ENCODE measurements around the gene CACNA2D2.
"Not testable (repeated sequence)": the region's sequence is repeated elsewhere in the genome, so short reads cannot be mapped to it uniquely, and the experiment has no call there.

CACNA2D2 gene

DNA sequence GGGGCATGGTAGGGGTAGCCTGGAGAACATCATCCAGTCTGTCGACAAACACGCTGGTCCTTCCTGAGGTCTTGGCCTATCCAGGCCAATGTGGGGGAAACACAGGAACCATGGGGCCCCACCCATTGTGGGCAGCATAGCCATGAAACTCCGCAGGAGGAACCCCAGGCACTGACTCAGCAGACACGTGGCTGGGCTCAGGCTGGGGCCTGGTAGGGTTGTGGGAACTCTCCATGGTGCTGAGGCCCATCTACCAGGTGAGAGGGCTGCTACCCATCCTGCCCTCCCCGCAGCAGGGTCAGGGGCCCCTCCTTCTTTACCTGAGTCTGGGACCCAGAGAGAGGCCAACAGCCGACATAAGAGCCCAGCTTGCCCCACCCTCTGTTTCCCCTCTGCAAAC is 22.6 kb upstream of the CACNA2D2 start:
- peak; percentile 16 for DNase-seq

- no peak for DNase-seq
Observed at GRCh38 chr3:50525191-50525910, 21.9 kb upstream of the CACNA2D2 start.

GRCh38 chr3:50524746-50525145 is 21.3 kb upstream of the CACNA2D2 start:
- no peak for DNase-seq

- DNase-seq = no peak
Observed at GRCh38 chr3:50523279-50523811, 19.9 kb upstream of the CACNA2D2 start.

GRCh38 chr3:50521572-50521971 is 18.1 kb upstream of the CACNA2D2 start:
- DNase-seq = no peak

GRCh38 chr3:50520849-50521248 is 17.4 kb upstream of the CACNA2D2 start:
- DNase-seq = no peak

- DNase-seq = peak; percentile 68
Observed at GRCh38 chr3:50519471-50520089, 16.1 kb upstream of the CACNA2D2 start.

DNA sequence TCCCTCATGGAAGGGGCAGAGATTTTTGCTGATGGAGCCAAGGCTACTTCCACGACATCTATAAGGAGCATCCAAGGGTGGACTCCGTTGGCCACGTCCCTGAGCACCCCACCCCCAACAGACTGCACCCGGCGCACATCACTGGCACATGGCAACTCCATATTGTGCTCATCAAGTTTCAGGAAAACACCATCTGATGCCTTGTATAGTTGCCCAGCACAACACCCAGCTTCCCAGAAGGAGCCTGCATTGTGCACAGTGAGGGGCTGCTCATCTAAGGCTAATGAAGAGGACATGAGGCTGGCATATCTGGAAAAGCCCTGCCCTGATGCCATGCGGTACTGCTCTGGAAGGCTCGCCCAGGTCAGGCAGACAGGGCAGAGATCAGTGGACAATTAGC is 15.0 kb upstream of the CACNA2D2 start:
- no peak for DNase-seq

GRCh38 chr3:50517721-50518206 is 14.3 kb upstream of the CACNA2D2 start:
- DNase-seq = no peak

DNA sequence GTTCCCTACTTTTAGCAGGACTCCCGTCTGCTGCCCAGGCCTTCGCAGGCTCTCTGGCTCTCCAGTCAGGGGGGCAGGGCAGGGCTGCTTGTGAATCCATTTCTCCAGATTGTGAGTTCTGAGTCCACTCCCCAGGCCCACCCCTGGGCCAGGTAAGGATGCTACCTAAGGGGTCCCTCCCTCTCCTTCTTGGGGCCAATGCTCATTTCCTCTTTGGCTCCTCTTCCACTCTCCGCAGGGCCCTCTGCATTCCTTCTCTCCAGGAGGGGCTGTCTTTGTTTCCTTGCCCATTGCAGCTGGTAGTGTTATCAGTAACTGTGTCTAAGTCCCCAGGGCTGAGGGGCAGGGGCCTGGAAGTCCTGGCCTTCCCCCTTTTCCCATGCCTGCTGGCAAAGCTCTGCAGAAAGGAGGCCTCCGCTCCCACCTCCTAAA is 13.0 kb upstream of the CACNA2D2 start:
- DNase-seq = no peak

DNA sequence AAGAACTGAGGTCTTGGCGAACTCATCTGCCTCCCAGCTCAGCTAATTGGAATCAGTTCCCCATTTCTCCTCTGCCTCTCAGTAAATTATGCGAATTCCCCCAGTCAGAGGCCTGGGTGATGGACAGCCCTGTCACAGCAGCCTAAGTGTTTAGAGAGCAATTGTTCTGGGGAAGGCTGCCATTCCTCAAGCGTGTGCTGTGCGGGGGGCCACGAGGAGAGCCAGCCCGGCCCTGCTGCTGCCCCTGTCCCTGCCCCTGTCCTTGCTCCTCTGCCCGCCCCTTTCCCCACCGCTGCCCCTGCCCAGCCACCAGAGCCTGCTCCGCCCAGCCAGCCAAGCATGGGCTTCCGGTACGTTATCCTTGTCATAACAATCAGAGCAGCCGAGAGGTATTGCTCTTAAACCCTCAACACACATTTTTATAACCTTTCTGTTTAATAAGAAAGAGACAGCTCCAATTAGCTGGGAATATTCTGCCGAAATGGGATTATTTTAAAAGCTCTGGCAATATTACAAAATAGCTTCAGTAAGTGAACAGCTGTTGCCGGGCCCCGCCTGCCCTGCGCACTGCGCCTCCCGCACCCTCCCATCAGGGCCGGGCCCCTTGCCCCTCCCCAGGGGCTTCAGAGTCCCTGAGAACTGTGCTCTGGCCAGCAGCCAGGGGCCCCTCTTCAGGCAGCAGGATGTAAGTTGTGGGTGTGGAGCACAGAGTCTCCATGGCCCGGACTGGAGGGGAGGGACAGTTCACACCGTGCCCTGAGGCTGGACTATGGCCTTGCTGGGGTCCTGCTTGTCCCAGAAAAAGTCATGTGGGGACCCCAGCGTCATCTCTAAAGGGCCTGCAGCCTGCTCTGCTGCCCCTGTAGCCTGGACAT is 12.4 kb upstream of the CACNA2D2 start:
- DNase-seq = no peak

DNA sequence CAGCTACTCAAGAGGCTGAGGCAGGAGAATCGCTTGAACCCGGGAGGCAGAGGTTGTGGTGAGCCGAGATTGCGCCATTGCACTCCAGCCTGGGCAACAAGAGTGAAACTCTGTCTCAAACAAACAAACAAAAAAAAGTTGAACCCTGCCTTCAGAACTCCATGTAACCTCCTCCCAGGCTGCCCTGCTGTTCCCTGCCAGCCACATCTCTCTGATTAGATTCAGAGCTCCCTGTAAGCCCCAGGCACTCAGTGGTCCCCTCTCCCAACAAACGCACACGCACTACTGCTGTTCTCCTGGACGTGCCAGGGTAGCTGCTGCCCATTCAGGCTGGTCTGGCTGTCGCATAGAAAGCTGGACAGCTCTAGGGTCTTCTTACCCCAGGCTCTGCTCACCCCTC is 9.5 kb upstream of the CACNA2D2 start:
- DNase-seq = not testable (repeated sequence)

- DNase-seq = no peak
Observed at GRCh38 chr3:50512131-50512530, 8.7 kb upstream of the CACNA2D2 start.

DNA sequence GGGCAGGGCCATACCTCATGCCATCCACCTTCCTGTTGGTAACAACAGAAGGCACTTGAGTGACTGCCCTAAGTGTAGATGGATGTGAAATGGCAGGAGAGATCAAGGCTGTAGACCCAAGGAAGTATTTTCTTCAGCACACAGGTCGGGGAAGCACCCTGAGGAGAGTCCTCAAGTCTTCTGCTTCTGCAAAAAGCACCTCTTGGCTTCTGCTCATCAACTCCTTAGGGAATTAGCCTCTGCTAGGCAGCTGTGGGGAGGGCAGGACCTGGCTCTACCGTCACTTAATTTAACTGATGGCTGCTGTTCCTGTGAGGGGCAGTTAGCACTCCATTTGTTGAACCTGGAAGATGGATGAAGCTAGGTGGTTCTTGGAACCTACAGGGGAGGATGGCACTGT is 6.9 kb upstream of the CACNA2D2 start:
- DNase-seq = no peak

DNA sequence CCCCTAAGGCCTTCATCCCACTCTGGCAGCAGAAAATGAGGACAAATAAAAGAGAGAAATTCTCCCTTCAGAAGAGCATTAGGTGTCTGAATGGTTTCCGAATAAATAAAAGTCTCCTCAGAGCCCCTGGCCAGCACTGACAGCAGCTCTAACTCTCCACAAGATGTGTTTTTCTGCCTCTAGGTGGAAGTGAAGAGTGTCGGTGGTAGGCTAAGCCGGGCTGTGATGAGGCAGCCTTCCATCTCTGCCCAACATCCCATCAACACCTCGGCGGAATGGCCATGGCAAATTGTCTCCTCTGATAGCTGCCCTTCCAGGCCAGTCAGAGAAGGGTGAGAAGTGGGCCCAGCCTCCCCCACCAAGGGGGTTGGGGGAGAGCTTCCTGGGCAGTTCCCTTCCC is 6.3 kb upstream of the CACNA2D2 start:
- no peak for DNase-seq

GRCh38 chr3:50508821-50509220 is 5.4 kb upstream of the CACNA2D2 start:
- DNase-seq = no peak

DNA sequence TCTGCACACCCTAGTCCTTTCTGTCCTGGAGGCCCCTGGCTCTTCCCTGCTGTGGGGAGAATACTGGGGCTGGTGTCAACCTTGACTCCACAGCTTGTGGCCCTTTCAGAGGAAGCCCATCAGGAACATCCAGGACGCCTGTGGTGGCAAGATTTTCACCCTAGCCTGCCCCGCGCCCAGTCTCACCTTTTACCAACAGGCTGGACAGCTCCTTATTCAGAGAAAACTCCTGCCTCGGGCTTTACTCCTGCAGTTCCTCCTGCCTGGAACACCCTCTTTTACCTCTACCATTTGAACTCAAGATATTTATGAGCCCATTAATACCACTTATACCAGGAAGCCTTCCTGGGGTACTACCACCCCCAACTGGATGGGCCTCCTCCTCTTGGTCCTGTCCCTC is 2.7 kb upstream of the CACNA2D2 start:
- DNase-seq = no peak

GRCh38 chr3:50504681-50505080 is 1.2 kb upstream of the CACNA2D2 start:
- DNase-seq = no peak

GRCh38 chr3:50502584-50503423 is 630 bp downstream of the CACNA2D2 start:
- DNase-seq = no peak

DNA sequence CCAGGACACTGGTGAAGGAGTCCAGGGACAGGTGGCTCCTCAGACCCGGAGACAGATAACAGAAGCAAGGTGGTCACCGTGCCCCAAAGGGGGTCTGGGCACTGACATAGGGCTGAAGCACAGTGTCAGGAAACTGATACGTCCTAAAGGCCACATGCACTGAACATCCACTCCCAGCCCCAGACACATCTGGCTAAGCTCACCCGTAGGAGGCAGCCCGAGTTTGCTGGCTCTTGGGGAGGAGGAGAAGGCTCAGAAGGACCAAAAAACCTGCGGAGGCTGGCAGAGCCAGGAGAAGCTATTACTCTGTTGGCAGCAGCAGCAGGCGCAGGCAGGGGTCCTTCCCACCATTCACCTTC is 1.2 kb downstream of the CACNA2D2 start:
- DNase-seq = no peak

- no peak for DNase-seq
Observed at GRCh38 chr3:50495609-50496423, 7.6 kb downstream of the CACNA2D2 start.

Measured in T-helper 9 cell (primary cell).